ENCODE measurements around the gene MAPK9.

The MAPK9 gene

DNA sequence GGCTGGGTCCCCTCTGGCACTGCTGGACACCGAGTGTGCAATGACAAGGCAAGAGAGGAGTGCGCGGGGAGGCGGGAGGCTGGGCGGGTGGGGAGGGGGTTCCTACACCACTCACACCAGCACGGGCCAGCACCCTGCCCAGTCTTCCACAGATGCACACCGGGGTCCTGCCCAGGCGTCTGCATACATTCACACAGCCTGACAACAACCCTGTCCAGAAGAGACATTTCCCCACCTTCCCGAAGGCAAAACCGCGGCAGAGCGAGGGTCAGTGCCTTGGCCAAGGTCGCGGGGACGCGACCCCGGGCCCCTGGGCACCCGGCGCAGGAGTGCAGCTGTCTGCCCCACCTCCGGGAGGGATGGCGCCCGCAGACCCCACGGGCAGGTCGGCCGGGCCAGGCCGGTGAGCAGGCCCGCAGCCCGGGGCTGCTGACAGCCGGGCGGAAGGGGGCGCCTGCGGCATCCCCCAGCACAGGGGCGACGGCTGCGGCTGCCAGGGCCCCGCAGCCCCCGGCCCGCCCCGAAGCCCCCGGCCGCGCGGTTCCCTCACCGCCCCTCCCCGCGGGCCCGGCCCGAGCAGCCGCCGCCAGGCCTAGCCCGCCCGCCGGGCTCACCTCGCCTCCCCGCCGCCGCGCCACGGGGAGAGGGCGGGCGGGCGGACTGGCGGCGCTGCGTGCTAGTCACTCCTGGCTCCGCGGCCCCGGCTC is 496 bp downstream of the MAPK9 start:
- TF ChIP-seq, protein P1, sequence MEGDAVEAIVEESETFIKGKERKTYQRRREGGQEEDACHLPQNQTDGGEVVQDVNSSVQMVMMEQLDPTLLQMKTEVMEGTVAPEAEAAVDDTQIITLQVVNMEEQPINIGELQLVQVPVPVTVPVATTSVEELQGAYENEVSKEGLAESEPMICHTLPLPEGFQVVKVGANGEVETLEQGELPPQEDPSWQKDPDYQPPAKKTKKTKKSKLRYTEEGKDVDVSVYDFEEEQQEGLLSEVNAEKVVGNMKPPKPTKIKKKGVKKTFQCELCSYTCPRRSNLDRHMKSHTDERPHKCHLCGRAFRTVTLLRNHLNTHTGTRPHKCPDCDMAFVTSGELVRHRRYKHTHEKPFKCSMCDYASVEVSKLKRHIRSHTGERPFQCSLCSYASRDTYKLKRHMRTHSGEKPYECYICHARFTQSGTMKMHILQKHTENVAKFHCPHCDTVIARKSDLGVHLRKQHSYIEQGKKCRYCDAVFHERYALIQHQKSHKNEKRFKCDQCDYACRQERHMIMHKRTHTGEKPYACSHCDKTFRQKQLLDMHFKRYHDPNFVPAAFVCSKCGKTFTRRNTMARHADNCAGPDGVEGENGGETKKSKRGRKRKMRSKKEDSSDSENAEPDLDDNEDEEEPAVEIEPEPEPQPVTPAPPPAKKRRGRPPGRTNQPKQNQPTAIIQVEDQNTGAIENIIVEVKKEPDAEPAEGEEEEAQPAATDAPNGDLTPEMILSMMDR (IDR thresholded peaks at IDR 0.05; ENCODE audit: low read depth, low read length) = peak; percentile 15
- DNase-seq (ENCODE audit: extremely low read depth, low read depth) = no peak

DNA sequence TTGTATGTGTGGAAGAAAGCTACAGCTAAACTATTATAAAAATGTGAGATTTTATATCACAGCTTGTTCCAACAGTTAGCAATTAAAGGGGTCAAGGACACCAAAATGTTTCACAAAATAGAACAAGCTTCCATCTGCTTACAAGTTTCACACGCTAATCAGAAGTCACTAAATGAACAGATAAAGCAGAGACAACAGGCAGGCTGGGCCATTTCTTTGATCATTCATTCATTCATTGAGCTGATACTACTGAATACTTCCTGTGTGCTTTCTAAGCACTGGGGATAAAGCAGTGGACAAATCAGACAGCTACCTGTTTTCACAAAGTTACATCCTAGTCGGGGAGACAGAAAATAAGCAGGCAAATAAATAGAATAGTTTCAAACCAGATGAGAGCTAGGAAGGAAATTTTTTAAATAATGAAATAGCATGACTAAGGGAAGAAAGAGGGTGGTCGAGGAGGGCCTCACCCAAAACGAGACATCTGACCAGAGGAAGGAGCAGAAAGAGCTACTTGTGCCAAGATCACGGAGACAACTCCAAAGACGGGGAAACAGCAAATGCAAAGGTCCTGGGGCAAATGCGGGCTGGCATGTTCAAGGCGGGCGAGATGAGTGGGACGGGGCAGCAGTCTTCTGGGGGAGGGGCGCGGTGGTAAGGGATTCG is 1.2 kb downstream of the MAPK9 start:
- TF ChIP-seq, protein P1 (IDR thresholded peaks at IDR 0.05; ENCODE audit: low read depth, low read length) = no peak
- DNase-seq (ENCODE audit: extremely low read depth, low read depth) = no peak

DNA sequence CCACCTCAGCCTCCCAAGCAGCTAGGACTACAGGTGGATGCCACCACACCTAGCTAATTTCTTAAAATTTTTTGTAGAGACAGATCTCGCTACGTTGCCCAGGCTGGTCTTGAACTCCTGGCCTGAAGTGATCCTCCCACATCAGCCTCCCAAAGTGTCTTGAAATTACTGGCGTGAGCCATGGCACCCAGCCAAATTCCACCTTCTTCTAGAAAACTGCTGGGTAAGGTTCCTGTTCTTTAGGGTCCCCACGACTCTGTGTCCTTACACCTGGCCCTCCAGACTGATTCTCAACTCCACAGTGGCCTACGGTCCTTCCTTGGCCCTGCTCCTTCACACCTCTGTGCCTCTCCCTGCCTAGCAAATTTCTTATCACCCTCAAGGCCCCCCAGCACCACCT is 1.9 kb downstream of the MAPK9 start:
- TF ChIP-seq, protein P1 (IDR thresholded peaks at IDR 0.05; ENCODE audit: low read depth, low read length) = no peak
- no peak for DNase-seq (ENCODE audit: extremely low read depth, low read depth)

DNA sequence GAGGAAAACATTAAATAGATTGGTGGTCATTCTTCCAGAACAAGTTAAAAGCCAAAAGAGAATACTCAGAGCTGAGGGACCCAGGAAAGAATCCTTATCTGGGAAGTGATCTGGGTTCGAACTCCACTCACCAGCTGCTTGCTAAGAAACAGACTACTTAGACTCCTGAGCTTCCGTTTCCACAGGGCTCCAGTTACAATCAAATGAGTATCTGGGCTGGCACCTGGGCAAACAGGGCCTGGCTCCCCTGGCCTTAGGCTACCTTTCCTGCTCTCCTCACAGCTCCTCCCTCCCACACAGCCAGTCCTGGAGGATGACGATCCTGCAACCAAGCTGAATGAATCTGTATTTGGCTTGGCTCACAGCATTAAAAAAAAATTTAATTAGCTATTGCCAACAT is 2.5 kb downstream of the MAPK9 start:
- no peak for DNase-seq (ENCODE audit: extremely low read depth, low read depth)
- TF ChIP-seq, protein P1 (IDR thresholded peaks at IDR 0.05; ENCODE audit: low read depth, low read length) = no peak

DNA sequence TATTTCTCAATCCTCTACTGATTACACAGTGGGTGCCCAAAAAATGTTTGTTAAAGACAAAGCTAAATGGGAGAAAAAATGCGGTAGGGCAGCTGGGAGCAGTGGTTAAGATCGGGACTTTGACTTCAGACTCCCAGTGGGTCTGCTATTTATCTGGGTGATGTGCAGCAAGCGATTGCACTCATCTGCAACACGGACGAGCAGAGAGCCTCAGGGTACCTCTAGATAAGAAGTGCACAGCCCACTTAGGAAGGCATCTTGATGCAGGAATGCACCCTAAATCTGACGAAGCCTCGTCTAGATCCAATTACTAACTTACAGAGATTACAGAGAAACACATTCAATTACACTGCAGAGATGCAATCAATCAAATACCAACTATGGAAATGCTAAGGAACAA is 4.0 kb downstream of the MAPK9 start:
- TF ChIP-seq, protein P1 (IDR thresholded peaks at IDR 0.05; ENCODE audit: low read depth, low read length) = no peak
- DNase-seq (ENCODE audit: extremely low read depth, low read depth) = no peak

DNA sequence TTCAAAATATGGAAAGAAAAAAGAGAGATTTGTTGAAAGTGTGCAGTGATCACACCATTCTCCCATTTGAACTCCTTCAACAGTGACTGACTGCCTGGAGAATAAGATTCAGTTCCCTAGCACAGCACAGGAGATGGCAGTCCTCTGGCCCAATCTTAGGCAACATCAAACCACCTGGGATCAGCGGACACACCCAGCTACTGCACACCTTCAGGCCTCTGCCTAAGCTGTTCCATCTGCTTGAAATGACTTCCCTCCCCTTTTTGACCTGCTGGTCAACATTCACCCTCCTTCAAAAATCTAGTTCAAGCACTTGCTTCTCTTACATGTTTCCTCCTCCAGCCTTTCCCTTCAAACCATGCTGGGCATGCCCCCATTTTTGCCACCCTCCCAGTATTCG is 4.5 kb downstream of the MAPK9 start:
- no peak for DNase-seq (ENCODE audit: extremely low read depth, low read depth)
- TF ChIP-seq, protein P1 (IDR thresholded peaks at IDR 0.05; ENCODE audit: low read depth, low read length) = no peak

DNA sequence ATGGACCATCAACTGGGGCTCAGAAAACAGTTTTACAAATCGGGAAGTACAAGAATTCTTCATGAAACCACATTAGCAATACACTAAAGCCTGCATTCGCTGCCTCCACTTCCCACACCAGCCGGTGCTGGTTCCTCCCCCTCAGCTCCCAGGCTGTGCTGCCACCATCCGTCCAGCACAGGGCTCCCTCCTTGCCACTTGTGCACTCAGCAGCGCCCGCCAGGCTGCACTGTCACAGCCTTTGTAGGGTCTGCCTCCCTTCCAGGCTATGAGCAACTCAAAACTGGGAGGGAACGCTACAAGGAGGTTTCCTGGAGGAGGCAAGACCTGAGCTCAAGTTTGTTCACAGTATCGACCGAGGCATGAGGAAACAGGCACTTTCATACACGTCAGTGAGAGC is 7.7 kb downstream of the MAPK9 start:
- TF ChIP-seq, protein P1 (IDR thresholded peaks at IDR 0.05; ENCODE audit: low read depth, low read length) = no peak
- DNase-seq (ENCODE audit: extremely low read depth, low read depth) = no peak

All from AG09319 (cell line).